ENCODE measurements around the gene GRB10.

The GRB10 gene

DNA sequence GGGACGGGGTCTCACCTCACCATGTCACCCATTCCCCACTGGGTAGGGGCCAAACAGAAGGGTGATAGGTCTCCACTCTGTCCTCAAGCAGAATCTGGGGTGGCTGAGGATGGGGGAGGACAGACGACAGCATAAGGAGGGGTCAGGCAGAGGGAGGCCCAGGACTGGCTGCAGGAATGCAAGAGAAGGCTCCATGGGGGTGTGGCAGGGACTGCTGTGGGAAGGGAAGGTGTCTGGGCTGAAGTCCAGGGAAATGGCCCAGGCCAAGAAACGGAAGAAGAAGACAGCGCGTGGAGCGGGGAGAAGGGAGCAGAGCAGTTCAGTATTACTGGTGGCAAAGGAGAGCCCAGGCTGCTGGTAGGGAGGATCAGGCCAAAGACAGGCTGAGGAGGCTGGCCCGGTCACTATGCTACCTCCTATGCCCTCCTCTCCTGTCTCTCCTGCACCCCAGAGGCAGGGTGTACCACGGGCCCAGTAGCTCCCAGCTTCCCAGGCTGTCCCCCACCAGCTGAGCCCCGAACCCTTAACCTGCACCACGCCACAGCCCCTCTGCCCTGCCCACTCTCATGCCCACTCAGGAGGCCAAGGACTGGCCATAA, 60.9 kb downstream of the GRB10 start:
- DNase-seq (ENCODE audit: low read depth, low spot score), result no peak

DNA sequence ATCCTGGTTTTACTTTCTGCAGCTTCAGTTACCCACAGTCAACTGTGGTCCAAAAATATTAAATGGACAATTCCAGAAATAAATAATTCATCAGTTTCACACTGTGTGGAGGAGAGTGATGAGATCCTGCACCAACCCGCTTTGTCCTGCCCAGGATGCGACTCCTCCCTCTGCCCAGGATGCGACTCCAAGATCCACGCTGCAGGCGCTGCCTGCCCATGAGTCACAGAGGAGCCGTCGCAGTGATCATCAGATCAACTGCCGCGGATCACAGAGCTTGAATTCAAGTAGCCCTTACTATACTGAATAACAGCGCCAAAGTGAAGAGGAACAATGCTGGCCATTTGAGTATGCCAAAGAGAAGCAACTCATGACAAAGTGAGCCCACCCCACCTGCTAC, 61.5 kb downstream of the GRB10 start:
- DNase-seq (ENCODE audit: low read depth, low spot score), result no peak

DNA sequence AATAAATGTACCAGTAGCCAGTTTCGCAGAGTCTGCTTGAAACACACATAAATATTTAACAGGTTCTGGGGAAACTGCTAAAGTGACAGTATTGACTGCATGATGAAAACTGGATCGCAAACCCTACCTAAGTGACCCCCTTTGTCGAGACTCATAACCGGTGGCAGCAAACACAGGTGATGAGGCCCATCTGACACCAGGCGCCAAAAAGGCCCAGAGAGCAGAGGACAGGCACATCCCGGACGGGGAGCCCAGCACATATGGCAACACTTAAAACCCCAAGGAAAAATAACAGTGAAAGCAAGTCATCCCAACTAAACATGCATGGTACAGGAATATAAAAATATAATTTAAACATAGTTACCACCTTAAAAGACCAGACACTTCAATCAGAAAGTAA, 62.4 kb downstream of the GRB10 start:
- DNase-seq (ENCODE audit: low read depth, low spot score), result no peak

DNA sequence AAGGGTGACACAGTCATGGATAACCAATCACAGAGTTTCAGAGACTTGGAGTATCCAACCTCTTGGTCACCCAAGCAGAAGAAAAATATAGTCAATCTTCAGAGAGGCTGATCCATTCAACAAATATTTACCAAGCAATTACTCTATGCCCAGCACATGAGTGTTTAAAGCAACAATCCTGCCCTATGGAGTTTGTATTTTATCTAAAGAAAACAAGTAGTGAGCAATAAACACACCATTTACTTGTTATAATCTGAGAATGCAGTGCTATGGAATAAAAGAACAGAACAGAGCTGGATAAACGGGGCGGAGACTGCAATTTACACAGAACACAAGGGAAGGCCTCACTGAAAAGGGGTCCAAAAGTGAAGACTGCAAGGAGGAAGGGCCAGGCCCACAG, 63.8 kb downstream of the GRB10 start:
- DNase-seq (ENCODE audit: low read depth, low spot score), result no peak

DNA sequence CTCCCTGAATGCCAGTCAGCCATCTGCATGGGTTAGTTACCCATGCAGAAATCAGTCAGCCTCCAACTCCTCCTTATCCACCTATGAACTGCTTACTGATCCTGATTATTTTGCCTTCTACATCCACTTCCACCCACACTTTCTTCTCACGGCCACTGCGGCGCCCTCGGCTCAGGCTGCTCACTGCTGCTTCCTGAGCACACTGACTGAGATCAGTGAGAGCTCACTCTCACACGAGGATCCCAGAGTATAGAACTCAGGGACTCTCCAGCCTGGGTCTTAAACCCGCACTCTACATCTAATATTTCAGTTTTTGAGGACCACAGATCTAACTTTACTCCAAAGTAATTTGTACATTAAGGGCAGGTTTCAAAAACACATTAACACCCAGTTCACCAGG, 64.4 kb downstream of the GRB10 start:
- no peak for DNase-seq (ENCODE audit: low read depth, low spot score)

DNA sequence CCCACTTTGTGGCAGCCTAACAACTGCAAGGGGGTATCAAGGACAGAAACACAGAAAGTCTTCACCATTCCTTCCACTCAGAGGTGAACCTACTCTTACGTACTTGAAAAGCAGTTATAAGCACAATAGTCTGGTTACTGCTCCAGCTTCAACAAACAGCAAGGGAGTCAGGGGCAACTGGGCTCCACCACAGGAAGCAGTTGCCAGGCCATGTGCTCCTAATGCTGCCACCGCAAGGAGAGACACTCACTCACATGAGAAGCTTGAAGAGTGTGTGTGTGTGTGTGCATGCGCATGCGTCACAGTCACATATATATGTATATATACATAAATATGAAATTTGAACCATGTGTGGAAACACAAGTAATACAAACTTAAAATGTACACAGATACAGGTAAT, 65.5 kb downstream of the GRB10 start:
- no peak for DNase-seq (ENCODE audit: low read depth, low spot score)

DNA sequence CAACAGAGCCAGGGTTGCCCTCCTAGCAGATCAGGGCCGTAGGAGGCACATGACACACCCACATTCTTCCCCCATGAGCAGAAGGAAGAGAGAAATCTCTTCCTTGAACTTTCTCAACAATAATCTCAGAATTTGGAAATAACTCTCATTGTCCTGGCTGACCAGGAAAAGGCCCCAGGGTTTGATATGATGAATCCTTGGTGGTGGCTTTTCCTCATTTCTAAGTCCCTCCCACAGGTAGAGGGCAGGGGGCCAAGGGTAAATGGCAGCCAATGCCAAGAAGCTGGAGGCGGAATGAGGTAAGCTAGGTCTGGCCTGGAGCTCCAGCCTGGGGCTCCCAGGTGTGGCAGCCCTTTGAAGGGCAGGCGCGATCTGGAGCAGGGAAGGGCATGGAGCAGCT, 67.8 kb downstream of the GRB10 start:
- DNase-seq (ENCODE audit: low read depth, low spot score), result no peak

DNA sequence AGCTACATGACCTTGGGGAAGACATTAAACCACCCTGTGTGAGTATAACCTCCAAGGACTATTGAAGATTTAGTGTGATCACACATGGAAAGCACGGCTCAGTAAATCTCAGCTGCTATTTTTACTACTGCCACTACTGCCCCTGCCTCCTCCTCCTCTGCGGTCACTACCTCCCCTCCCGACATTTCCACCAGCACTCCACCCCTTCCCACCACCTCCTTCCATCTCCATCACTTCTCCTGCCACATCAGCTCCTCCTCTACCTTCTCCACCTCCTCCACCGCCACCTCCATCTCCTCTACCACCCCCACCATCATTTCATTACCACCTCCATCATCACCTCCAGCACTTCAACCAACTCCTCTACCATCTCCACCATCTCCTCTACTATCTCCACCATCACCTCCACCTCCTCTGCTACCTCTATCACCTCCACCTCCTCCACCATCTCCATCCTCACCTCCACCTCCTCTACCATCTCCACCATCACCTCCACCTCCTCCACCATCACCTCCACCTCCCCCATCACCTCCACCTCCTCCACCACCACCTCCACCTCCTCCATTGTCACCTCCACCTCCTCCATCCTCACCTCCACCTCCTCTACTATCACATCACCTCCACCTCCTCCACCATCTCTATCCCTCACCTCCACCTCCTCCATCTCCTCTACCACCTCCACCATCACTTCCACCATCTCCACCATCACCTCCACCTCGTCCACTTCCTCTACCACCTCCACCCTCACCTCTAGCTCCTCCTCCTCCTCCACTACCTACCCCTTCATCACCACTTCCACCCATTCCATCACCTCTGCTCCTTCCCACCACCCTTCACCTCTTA, 69.4 kb downstream of the GRB10 start:
- DNase-seq (ENCODE audit: low read depth, low spot score), result no peak

DNA sequence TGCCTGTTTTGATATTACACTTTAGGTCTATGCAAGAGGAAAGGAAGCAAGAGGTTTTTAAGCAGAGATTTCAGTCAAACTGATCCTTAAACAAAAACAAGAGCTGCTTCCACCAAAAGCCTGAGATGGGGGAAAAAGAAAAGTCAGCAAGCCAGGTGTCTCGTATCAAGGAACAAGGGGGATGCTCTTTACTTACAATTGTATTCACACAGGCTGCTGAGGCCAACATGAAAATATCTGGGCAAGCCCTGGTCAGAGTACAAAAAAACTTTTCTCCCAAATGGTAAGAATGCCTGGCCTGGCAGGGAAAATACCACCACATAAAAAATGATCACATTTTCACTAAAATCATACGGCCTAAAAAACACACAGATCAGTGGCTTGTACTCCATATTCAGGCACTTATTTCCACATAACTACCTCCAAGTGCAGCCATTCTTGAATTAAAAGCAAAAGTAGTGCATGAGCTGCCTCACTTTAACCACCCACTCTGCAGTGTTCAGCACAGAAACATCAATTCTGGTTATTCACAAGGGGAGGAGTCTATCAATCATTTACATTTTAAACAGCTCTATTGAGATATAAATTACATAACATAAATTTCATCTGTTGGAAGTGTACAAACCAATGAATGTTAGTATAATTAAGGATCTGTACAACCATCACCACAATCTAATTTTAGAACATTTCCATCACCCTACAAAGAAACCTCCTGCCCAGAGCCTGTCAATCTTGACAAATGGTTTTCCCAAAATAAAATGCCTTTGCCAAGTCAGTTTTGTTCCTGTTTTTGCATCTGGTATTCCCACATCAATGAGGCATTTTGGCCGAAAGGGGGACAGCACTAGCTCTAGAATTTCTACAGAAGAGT, 70.2 kb downstream of the GRB10 start:
- no peak for DNase-seq (ENCODE audit: low read depth, low spot score)

DNA sequence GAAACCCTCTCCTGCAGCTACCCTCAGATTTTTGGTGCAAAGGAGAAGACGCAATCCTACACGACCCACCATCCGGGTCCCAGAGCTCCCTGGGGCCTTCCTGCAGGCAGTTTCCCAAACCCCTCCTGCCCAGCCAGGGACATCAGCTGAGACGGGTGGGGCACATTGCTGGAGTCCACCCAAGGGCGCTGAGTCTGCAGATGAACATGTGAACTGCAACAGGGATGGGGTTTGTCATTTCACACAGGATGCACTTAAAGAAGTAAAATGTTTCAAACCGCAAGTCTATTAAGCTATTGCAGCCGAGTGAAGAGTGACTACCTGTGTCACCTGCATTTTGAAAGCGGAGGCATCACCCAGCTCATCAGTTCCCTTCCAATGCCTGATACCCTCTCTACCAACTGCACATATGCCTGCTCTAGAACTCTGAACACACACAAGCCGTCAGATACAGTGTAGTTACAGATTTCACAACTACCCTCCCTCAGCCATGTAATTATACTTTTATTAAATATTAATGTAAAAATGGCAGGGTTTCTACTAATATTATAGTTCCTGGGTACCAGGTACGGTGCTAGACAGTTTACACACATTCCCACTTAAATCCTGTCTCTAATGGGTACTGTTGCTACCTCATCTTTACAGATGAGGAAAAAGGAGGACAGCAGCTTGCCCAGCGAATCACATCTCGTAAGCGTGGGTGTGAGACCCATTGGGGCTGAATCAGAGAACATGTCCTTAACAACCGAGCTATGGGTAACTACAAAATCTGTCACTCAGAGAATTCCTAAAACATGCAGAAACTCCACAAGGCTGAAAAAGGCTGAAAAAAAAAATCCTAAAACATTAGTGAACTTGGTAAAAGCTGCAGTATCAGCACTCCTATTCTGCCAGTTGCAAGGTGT, 71.2 kb downstream of the GRB10 start:
- no peak for DNase-seq (ENCODE audit: low read depth, low spot score)

DNA sequence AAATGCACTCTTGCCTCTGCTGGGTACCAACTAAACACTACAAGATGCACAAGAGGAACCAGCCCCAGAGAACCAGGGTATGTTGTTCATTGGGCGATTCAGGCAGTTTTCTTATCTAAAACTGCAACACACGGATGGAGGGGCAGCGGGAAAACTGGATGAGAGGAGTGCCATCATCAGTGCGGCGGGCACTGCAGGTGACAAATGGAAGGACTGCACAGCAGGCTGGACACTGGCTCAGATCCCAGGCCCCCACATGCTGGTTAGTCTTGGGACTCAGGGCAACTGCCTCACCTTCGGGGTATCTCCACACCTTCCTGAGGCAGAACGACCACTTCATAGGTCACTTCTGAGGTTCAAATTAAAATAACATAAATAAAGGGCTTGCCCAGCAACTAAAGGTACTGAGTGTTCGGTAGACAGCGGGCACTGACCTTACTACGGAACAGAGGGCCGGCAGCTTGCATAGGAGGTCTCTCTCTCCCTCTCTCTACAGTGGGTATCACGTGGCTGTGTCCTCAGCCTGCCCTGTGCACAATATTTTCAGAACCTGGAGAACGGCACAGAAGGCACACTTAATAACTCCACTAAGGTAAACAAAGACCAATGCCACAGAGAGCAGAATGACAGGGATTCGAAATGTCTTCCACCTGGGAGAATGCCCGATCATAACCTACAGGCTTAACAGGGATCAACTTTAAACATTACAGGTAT, 72.1 kb downstream of the GRB10 start:
- DNase-seq (ENCODE audit: low read depth, low spot score), result no peak

DNA sequence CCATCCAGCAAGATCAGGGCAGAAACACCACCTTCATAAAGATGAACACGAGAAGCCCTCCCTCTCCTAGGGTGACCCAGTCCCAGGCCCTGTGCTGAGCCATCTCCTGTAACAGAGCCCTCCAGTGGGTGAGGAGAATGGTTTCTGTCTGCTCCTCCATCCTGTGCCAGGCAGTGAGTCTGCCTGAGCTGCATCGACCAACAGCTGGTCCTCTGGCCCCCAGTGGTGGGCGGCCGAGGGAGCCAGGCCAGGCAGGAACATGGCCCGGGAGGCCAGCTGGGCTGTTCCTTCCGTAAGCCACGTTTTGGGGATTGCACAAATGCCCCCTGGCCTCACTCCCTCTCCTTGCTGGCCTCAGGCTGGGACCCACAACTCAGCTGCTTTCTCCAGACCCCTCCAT, 73.5 kb downstream of the GRB10 start:
- no peak for DNase-seq (ENCODE audit: low read depth, low spot score)

DNA sequence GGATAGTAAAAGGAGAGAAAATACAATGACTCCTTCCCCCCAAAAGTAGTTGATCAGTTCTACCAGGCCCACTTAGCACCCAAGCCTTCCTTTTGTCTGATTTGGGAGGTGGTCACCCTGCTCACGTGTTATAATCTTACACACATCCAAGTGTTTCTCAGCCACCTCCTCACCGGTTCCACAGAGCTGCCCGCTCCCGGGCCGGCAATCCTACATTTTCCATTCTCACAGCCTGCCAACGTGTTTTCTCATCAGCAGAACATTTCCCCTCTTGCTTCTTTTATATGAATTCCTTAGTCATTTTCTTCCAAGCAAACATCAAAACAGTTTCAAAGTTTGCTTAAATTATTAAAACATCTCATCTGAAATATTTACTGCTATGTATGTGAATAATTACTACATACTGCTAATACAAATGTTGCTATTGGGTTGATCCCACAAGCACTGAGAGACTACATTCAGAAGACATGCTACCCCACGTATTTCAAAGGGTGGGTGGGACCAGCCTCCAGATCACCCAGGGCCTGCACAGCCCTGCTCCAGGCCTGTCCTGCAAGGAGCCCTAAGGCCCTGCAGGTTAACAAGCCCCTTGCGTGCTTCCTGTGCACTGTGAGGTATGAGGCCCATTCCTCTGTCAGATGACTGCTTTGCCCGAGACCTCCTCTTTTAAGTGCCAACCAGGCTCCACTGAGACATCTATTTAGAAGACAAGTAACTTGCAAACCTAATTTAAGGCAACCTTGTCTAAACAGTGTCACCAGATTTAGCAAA, 75.3 kb downstream of the GRB10 start:
- no peak for DNase-seq (ENCODE audit: low read depth, low spot score)

DNA sequence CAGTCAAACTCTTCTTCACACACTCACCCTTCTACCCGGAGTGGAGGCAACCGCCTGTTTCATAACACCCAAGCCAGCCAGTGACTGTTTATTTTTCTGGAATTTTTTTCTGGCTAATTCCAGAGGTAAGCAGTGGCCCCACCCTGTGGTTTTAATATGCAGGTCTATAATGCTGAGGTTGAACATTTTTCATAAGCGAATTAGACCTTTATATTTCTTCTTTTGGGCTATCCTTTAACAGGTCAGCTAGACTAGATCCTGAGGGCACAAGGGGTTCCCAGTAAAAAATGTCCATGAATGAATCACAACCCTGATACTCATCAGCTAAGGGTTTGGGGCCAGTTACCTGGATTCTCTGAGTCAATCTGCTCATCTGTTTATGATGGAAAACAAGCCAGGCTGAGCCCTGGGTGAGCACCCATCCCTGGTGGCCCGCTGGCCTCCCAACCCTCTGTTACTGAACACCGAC, 76.2 kb downstream of the GRB10 start:
- DNase-seq (ENCODE audit: low read depth, low spot score), result no peak

DNA sequence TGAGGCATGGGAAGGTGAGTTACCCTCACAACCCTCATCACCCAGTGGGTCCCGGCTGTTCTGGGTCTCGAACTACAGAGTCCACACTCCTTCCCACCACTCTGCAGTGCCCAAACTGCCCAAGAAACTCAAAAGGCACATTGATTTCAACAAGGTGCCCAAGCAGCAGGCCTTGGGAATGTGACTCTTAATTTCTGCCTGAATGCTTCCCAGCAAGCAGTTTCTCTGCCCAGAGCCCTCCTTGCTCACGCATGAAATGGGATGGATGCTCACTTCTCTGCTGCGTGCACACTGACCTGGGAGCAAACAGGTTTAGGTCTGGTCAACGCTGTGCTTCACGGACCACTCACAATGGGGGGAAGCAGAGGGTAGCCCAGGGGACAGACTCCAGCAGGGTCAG, 77.9 kb downstream of the GRB10 start:
- no peak for DNase-seq (ENCODE audit: low read depth, low spot score)

DNA sequence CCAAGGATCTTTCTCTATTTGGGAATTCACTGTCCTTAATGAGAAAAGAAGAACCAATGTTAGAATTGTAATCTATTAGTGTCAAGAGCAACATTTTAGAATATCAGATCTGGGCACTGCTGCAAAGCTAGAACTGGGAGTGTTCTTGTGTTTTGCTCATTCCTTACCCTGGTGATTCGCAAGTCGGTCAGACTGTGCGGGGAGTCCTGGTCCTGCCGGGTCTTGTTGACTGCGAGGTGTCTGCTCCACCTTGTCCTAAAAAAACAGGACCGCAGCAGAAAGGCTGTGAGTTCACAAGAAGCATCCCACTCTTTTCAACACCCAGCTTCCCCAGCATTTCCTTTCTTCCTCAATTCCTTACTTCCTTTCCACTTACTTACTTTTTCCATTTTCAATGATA, 79.0 kb downstream of the GRB10 start:
- no peak for DNase-seq (ENCODE audit: low read depth, low spot score)

DNA sequence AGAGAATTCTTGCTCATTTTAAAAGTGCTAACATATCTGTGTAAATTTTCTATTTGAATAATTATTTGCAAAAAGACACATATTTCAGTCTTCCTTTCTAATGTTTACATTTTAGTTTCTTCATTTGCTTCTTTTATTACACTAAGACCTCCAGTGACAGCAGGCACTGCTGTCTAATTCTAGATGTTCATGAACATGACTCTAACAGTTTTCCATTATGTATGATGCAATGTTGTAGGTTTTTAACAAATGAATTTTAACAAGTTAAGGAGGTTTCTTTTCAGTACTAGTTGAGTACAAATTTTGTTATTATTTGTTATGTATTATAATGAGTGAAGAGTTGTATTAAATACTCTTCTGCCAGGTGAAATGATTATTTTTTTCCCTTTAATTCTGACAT, 83.6 kb downstream of the GRB10 start:
- no peak for DNase-seq (ENCODE audit: low read depth, low spot score)

DNA sequence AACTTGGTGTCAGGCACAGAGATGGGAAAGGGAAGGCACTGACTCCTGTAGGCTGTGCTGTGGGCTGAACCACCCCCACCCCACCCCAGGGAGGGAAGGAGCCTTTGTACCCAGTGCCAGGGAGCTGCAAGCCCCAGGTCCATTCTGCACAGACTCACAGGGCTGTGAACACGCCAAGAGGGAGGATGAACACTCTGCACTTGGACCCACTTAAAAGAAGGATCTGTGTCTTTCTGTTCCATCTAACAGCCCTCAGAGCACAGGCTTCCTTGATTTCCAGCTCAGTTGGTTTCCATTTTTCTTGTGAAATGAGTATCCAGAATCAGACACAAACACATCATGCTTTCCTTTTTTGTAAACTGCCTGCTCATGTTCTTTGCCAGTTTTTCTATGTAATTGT, 84.9 kb downstream of the GRB10 start:
- no peak for DNase-seq (ENCODE audit: low read depth, low spot score)

DNA sequence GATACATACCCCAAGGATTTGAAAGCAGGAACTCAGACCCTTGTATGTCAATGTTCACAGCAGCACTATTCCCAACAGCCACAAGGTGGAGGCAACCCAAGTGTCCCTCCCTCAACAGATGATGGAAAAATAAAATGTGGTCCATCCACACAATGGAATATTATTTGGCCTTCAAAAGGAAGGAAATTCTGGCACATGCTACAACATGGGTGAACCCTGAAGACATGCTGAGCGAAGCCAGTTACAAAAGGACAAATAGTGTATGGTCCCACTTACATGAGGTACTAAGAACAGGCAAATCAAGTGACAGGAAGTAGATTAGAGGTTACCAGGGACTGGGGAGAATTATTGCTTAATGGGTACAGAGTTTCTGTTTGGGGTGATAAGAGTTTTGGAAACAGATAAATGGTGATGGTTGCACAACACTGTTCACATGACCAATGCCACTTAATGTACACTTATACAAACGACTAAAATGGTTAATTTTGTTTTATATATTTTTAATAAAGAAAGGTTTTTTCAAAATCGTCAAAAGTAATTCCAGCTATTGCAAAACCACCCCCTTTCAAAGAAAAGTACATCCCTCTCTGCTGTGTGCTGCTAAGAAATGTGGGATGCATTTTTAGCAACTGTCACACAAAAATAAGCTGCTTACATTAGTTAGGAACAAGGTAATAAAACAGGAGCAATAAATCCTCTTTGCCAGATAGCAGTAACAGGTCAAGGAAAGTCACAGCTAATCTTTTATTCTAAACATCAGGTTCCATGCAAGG, 85.7 kb downstream of the GRB10 start:
- DNase-seq (ENCODE audit: low read depth, low spot score), result no peak

Data from iPS DF 19.7 (cell line).